WERI-Rb-1 (cell line): Measurements from ENCODE around the gene LIMCH1.

Experiments
- DNase-seq: peaks from one replicate; pipeline ENCODE4 v3.0.0-alpha.2; 2020
- H3K27ac ChIP-seq: fragments of 250-450 bp; sonication (Bioruptor Pico); 2 replicates; pipeline ENCODE4 v1.5.1; 2020; ENCODE audit warnings: mild to moderate bottlenecking, moderate library complexity
- H3K27me3 ChIP-seq: fragments of 250-450 bp; sonication (Bioruptor Pico); 2 replicates; pipeline ENCODE4 v1.5.1; 2021; ENCODE audit warnings: mild to moderate bottlenecking, low read depth, moderate library complexity; ENCODE audit not compliant: insufficient read depth, severe bottlenecking
- H3K36me3 ChIP-seq: fragments of 250-450 bp; sonication (Bioruptor Pico); 2 replicates; pipeline ENCODE4 v1.5.1; 2020; ENCODE audit warnings: mild to moderate bottlenecking, moderate library complexity
- H3K4me3 ChIP-seq: 2 replicates; pipeline ENCODE4 v1.5.1; 2011; ENCODE audit warnings: low read depth, mild to moderate bottlenecking, control low read depth, low read length
- H3K9me3 ChIP-seq: fragments of 250-450 bp; sonication (Bioruptor Pico); 2 replicates; pipeline ENCODE4 v1.5.1; 2021; ENCODE audit warnings: mild to moderate bottlenecking, moderate library complexity; ENCODE audit not compliant: severe bottlenecking
- TF ChIP-seq, protein P1 (sequence below): IDR thresholded peaks from 2 replicates; pipeline ENCODE4 v1.5.1; 2011; ENCODE audit warnings: low read depth, mild to moderate bottlenecking, control low read depth, inconsistent platforms, low read length

Gene LIMCH1

DNA sequence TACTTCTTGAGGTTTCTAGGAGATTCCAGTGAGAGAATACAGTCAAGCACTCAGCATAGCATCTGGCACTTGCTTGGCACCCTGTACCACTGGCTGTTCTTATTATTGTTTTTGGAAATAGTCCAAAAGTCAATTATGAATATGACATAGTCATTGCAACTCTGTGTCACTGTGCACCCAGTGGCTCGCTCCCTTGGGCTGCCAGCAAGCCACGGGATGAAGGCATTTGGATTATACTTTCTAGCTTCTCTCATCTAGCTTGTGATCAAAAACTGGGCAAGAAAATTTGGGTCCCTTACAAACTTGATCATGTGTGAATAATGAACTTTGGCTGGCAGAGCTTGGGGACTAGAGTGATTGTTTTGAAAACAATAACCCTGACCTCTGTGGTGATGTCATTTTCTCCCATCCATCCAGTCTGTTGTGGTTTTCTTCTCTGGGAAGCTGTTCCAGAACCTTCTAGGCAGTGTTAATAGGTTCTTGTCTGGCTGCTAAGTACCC lies 32.7 kb upstream of the LIMCH1 start:
- Histone ChIP-seq H3K4me3 (no peak overlapping the region), H3K27ac (no peak overlapping the region), H3K36me3 (no peaks in the 10 kb centered on the region), H3K27me3 (no peaks in the 10 kb centered on the region), H3K9me3 (no peaks in the 10 kb centered on the region)
- no peak for DNase-seq
- TF ChIP-seq, protein P1, sequence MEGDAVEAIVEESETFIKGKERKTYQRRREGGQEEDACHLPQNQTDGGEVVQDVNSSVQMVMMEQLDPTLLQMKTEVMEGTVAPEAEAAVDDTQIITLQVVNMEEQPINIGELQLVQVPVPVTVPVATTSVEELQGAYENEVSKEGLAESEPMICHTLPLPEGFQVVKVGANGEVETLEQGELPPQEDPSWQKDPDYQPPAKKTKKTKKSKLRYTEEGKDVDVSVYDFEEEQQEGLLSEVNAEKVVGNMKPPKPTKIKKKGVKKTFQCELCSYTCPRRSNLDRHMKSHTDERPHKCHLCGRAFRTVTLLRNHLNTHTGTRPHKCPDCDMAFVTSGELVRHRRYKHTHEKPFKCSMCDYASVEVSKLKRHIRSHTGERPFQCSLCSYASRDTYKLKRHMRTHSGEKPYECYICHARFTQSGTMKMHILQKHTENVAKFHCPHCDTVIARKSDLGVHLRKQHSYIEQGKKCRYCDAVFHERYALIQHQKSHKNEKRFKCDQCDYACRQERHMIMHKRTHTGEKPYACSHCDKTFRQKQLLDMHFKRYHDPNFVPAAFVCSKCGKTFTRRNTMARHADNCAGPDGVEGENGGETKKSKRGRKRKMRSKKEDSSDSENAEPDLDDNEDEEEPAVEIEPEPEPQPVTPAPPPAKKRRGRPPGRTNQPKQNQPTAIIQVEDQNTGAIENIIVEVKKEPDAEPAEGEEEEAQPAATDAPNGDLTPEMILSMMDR, result no peak

DNA sequence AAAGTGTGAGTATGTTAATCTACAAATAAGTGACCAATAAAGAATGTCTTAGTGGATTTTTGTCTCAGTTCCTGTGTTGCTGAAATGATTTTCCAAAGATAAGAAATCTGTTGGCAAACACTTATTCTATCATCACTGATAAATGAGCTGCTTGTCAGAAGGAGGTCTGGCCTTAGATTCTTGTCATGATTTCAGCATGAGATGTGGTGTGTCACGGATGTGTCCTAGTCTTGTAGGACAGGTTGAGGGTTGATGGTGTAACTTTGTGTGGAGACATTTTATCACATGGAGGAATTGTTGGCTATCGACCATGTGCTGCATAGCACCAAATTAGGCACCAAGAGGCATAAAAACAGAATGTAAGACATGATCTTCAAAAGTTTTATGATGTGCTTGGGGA lies 31.8 kb upstream of the LIMCH1 start:
- Histone ChIP-seq H3K27me3 (no peaks in the 10 kb centered on the region), H3K36me3 (no peaks in the 10 kb centered on the region), H3K9me3 (no peaks in the 10 kb centered on the region), H3K4me3 (no peak overlapping the region), H3K27ac (no peak overlapping the region)
- TF ChIP-seq, protein P1, result no peak
- no peak for DNase-seq

DNA sequence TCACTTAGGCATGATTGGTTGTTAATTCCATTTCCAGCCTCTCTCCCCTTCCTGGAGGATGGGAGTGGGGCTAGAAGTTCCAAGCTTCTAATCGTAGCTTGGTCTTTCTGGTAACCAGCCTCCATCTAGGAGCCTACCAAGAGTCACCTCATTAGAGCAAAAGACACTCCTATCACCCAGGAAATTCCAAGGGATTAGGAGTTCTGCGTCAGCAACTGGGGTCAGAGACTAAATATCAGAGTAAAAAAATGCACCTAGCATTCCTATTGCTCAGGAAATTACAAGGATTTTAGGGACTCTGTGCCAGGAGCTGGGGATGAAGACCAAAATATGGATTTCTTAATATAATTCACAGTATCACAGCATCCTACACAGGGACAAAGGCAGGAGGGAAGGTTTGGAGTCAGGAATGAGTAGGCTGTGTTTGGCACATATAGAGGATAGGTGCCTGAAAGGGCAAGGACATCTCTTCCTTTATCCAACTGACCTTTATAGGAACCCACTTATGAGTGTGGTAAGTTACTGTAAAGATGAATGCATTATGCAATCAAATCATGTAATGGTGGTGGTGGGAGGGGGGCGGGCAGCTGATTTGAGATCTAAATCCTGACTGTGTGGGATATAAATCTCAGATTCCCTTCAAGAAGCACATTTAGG lies 30.5 kb upstream of the LIMCH1 start:
- no peak for DNase-seq
- TF ChIP-seq, protein P1, result no peak
- Histone ChIP-seq H3K27ac (no peak overlapping the region), H3K36me3 (no peaks in the 10 kb centered on the region), H3K4me3 (no peak overlapping the region), H3K27me3 (no peaks in the 10 kb centered on the region), H3K9me3 (no peaks in the 10 kb centered on the region)

DNA sequence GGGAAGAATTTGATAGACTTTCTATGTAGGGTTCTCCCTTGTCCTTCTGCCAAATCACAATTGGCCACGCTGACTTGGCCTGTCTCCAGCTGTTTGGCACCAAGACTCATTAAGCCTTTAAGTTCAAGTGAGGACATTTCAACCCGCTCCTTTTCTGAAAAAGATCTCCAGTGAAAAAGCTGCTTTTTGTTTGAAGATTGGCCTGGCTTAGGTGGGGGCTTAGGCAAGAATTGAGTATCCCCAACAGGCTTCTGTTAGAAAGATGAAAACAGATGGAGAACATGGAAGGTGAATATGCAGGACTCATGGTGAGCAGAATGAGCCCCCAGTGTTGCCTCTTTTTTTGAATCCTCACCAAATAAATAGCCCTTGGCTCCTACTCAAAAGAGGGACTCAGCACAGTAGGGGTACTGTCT lies 28.5 kb upstream of the LIMCH1 start:
- TF ChIP-seq, protein P1, result no peak
- no peaks in the 10 kb centered on the region for H3K36me3 ChIP-seq
- H3K27me3 ChIP-seq, result no peaks in the 10 kb centered on the region
- no peak overlapping the region for H3K4me3 ChIP-seq
- H3K9me3 ChIP-seq, result no peaks in the 10 kb centered on the region
- DNase-seq, result peak; percentile 9
- H3K27ac ChIP-seq, result no peak overlapping the region

DNA sequence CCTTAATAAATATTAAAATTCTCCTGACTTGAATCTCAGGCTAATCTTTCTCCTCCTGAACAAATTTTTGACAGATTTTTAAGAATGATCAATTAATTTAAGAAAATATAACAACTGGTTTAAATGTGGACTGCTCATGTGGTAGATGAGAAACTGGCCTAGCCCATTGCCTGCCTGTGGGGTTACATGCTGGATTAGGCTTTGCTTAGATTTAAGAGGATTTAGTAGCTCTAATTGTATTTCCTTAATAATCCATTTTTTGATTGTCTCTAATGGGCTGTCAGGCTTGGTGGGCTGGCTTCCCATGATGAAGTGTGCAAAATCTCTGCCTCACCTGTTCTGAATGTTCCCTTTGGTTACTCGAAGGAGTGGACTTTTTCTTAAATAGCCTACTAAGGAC lies 27.8 kb upstream of the LIMCH1 start:
- TF ChIP-seq, protein P1, result no peak
- H3K9me3 ChIP-seq, result no peaks in the 10 kb centered on the region
- no peaks in the 10 kb centered on the region for H3K27me3 ChIP-seq
- no peak overlapping the region for H3K4me3 ChIP-seq
- H3K36me3 ChIP-seq, result no peaks in the 10 kb centered on the region
- DNase-seq, result peak; percentile 35
- H3K27ac ChIP-seq, result no peak overlapping the region

DNA sequence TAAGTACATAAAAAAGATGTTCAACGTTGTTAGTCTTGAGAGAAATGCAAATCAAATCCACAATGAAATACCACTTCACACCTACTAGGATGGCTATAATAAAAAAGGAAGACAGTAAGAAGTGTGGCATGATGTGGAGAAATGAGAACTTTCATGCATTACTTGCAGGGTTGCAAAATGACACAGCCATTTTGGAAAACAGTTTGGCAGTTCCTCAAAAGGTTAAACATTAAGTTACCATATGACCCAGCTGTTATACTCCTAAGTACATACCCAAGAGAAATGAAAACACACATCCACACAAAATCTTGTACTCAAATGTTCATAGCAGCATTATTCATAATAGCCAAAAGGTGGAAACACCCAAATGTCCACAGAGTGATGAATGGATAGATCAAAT lies 25.8 kb upstream of the LIMCH1 start:
- H3K27me3 ChIP-seq, result no peaks in the 10 kb centered on the region
- TF ChIP-seq, protein P1, result no peak
- H3K36me3 ChIP-seq, result no peaks in the 10 kb centered on the region
- DNase-seq, result no peak
- no peak overlapping the region for H3K4me3 ChIP-seq
- no peaks in the 10 kb centered on the region for H3K9me3 ChIP-seq
- no peak overlapping the region for H3K27ac ChIP-seq
